Testis (tissue), 3 donors: ENCODE results near the gene TFAP2A. TPM values are rescaled to one million over a fixed set of nuclear protein-coding genes. Genes with fewer than 3 reads are reported as not detected.

Experiments used
- DNase-seq: peaks from one replicate; pipeline ENCODE4 v3.0.0-alpha.2; 2019
- H3K27ac ChIP-seq, 2 donors: fragments of 200-600 bp; sonication (generic); one replicate each; pipeline ENCODE4 v1.5.1; 2019
- H3K27me3 ChIP-seq: fragments of 200-600 bp; sonication (generic); one replicate; pipeline ENCODE4 v1.5.1; 2019
- H3K36me3 ChIP-seq: fragments of 200-600 bp; sonication (generic); one replicate; pipeline ENCODE4 v1.5.1; 2017; ENCODE audit warnings: low read depth; ENCODE audit errors: missing control alignments
- H3K4me1 ChIP-seq: fragments of 200-600 bp; sonication (generic); one replicate; pipeline ENCODE4 v1.5.1; 2019
- H3K4me3 ChIP-seq, 2 donors: fragments of 200-600 bp; sonication (generic); one replicate each; pipeline ENCODE4 v1.5.1; 2017 to 2019
- H3K9me3 ChIP-seq: fragments of 200-600 bp; sonication (generic); one replicate; pipeline ENCODE4 v1.5.1; 2017
- POLR2A ChIP-seq: fragments of 450-650 bp; IDR thresholded peaks from one replicate; pipeline ENCODE4 v1.6.1; 2017; ENCODE audit warnings: antibody characterized with exemption, mild to moderate bottlenecking, moderate library complexity
- WGBS, 2 donors: methylation state at CpG; one replicate each; pipeline ENCODE4 v1.1.5; 2018; 5-methylcytosine and 5-hydroxymethylcytosine counted together
- intact Hi-C: fragments of 100-400 bp; cut with DNase I; formaldehyde crosslinking; loops from one replicate; pipeline ENCODE4 v1.15.1; 2023; ENCODE audit warnings: low total_unique reads
- microRNA-seq, 2 donors: library from miRNA; unstranded; fragments of <30 nt; microRNA quantifications; one replicate each; pipeline ENCODE4, GENCODE V29; 2016; ENCODE audit warnings: borderline number of aligned reads in 2 of 2, borderline replicate concordance in 1 of 2
- polyA plus RNA-seq: library from polyadenylated mRNA; stranded (reverse); fragments of 350-450 nt; fragmentation: Illumina TruSeq; extraction: RNeasy Lipid Tissue Mini Kit (QIAGEN cat#74804); gene quantifications from one replicate; pipeline ENCODE4 v1.2.3, GENCODE V29; 2014; ENCODE audit warnings: low read depth, low replicate concordance; ENCODE audit not compliant: insufficient read depth
- small RNA-seq, 2 donors: library from RNA; depleted of rRNA; stranded (forward); fragments of <200 nt; gene quantifications; one replicate each; pipeline ENCODE3, GENCODE V24; 2016
- total RNA-seq, 2 donors: library from RNA; depleted of rRNA; stranded (reverse); fragments of >200 nt; gene quantifications; one replicate each; pipeline ENCODE4 v1.2.3, GENCODE V29; 2016
- TF ChIP-seq, protein P1 (sequence below), 3 experiments: fragments of 450-650 bp in 2 of 3; fragments of 200-600 bp in 1 of 3; sonication (generic) in 1 of 3; IDR thresholded peaks; one replicate each; pipeline ENCODE4 v1.5.1; 2016 to 2019; ENCODE audit warnings: antibody characterized with exemption in 3 of 3, mild to moderate bottlenecking in 2 of 3, moderate library complexity in 1 of 3

Gene TFAP2A
- total and polyA plus RNA-seq, 3 donors from 2014 or later, result 2.7 to 4.8 (median 3.3) TPM

GRCh38 chr6:10350720-10351119 is 64.2 kb downstream of the TFAP2A start:
- Histone ChIP-seq H3K4me1 (no peaks in the 10 kb centered on the region), H3K36me3 (no peaks in the 10 kb centered on the region), H3K27me3 (no peaks in the 10 kb centered on the region), H3K4me3 (no peak overlapping the region), H3K27ac (no peak overlapping the region), H3K9me3 (no peaks in the 10 kb centered on the region)
- no peak for DNase-seq
- TF ChIP-seq, protein P1, sequence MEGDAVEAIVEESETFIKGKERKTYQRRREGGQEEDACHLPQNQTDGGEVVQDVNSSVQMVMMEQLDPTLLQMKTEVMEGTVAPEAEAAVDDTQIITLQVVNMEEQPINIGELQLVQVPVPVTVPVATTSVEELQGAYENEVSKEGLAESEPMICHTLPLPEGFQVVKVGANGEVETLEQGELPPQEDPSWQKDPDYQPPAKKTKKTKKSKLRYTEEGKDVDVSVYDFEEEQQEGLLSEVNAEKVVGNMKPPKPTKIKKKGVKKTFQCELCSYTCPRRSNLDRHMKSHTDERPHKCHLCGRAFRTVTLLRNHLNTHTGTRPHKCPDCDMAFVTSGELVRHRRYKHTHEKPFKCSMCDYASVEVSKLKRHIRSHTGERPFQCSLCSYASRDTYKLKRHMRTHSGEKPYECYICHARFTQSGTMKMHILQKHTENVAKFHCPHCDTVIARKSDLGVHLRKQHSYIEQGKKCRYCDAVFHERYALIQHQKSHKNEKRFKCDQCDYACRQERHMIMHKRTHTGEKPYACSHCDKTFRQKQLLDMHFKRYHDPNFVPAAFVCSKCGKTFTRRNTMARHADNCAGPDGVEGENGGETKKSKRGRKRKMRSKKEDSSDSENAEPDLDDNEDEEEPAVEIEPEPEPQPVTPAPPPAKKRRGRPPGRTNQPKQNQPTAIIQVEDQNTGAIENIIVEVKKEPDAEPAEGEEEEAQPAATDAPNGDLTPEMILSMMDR (IDR thresholded peaks at IDR 0.05), result no peak
- no peak for TF ChIP-seq POLR2A
- WGBS, 2 donors, result 75 to 90% methylated on average over 2 of the region's 2 CpGs
- intact Hi-C loops, result no loop called here

- no peaks in the 10 kb centered on the region for H3K4me1 ChIP-seq
- TF ChIP-seq, protein P1 (IDR thresholded peaks at IDR 0.05), result no peak
- TF ChIP-seq POLR2A, result no peak
- no peaks in the 10 kb centered on the region for H3K9me3 ChIP-seq
- no peaks in the 10 kb centered on the region for H3K27me3 ChIP-seq
- DNase-seq, result no peak
- 86 to 87% methylated on average over 9 to 11 of the region's 11 CpGs for WGBS, 2 donors
- intact Hi-C loops, result no loop called here
- no peaks in the 10 kb centered on the region for H3K36me3 ChIP-seq
- no peak overlapping the region for H3K27ac ChIP-seq
- H3K4me3 ChIP-seq, result no peak overlapping the region
These were observed 67.1 kb downstream of the TFAP2A start for GRCh38 chr6:10347561-10348327.

Small RNA genes within 50 kb of the gene (microRNA-seq; reads per million reads assigned to microRNA genes)
- gene MIR5689, result 0 reads per million in 2 donors

Small RNA genes within 50 kb of the gene (small RNA-seq; reads per million reads assigned to genes)
- gene MIR5689, result 0 reads per million in 2 donors

Other genes starting within 250 kb of the TFAP2A start
- 10 to 100 TPM; 17.0 to 28.0 TPM for gene GCNT2, start 106.3 kb upstream of the TFAP2A start, total RNA-seq
- gene GCNT2, start 106.3 kb upstream of the TFAP2A start, polyA plus RNA-seq, result 12.8 TPM